ENCODE results near the gene MAB21L2. TPM values are rescaled to one million over a fixed set of nuclear protein-coding genes. Genes with fewer than 3 reads are reported as not detected.

MAB21L2 gene
- total and polyA plus RNA-seq, 2 of the 8 experiments (the other 6 are each of a cell fraction or from before 2014, with no cell fraction given), result 0.03 TPM; not detected in 1

DNA sequence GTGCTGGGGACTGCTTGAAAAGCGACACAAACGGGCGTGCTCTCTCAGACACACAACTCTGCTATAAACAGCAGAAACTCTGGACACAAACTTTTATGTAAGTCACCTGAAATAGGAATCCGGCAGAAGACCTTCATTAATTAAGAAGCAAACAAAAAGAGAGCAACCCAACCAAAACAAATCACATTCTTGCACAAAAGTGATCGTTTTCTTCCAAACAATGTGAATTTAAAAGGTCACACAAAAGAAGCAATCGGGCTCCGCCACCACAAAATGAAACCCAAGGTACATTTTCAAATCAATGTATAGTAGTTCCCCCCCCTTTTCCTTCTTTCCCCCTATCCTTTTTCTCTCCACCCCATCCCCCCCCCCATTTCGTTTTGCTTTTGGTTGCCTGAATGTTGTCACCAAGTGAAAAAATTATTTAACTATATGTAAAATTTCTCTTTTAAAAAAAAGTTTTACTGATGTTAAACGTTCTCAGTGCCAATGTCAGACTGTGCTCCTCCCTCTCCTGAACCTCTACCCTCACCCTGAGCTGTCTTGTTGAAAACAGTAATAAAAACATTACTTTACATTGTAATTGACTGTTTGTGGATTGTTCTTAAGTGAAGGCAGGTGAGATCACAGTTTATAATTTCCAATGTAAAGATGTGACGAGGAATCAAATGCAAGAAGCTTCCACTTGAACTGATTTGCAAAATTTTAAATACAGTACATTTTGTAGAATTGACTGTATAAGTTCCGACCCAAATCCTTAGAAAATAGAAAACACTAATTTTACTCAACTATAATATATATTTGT is 2.4 kb downstream of the MAB21L2 start:
- Histone ChIP-seq H3K23me2 (ENCODE audit: low read depth, low read length) (peaks cover 27% of the 10 kb centered on the region), H3K4ac (replicated peaks; ENCODE audit: insufficient read length, low read depth, low read length) (no peak overlapping the region), H3K9me3 (ENCODE audit: insufficient read depth in 2 of 2, low read depth in 1 of 2, low read length in 1 of 2) (no peaks in the 10 kb centered on the region), H3K4me3 (ENCODE audit: extremely low read depth in 1 of 4, insufficient read depth in 2 of 4, low read depth in 3 of 4, low read length in 4 of 4) (peak overlapping the region; percentile 40 to 68 (median 62)), H4K8ac (ENCODE audit: extremely low read depth, insufficient read depth, low read length) (no peak overlapping the region), H4K5ac (ENCODE audit: insufficient read length, low read depth, low read length) (no peak overlapping the region), H4K91ac (replicated peaks; ENCODE audit: insufficient read length, low read length) (no peak overlapping the region), H2BK120ac (replicated peaks; ENCODE audit: low read depth, low read length) (no peak overlapping the region), H2AK5ac (ENCODE audit: low read depth, low read length) (no peak overlapping the region), H3K27me3 (replicated peaks in 1 of 4; ENCODE audit: control insufficient read depth in 3 of 4, extremely low read depth in 1 of 4, insufficient read depth in 3 of 4, low read length in 3 of 4) (peaks cover 2 to 50% (median 33%) of the 10 kb centered on the region in 4 experiments; a peak in 6 of 7 replicates), H3K23ac (ENCODE audit: insufficient read length) (no peak overlapping the region), H3K4me1 (replicated peaks in 1 of 4; ENCODE audit: control insufficient read depth in 3 of 4, insufficient read depth in 4 of 4, low read length in 3 of 4) (peaks cover 0 to 14% (median 6%) of the 10 kb centered on the region in 4 experiments; a peak in 4 of 7 replicates), H3K18ac (ENCODE audit: extremely low read depth, low read length) (no peak overlapping the region), H2BK12ac (ENCODE audit: low read depth, low read length) (no peak overlapping the region), H2AFZ (ENCODE audit: low read length) (no peak overlapping the region), H2BK15ac (ENCODE audit: low read length) (no peak overlapping the region), H3K79me2 (ENCODE audit: control insufficient read depth in 1 of 2, insufficient read depth in 2 of 2, low read length in 2 of 2) (no peaks in the 10 kb centered on the region), H2BK5ac (ENCODE audit: low read depth, low read length) (no peak overlapping the region), H2BK20ac (ENCODE audit: low read length) (no peak overlapping the region), H3K9ac (replicated peaks in 1 of 4; ENCODE audit: extremely low read depth in 1 of 4, low read depth in 3 of 4, low read length in 3 of 4) (no peak overlapping the region), H3K27ac (ENCODE audit: low read depth, low read length) (no peak overlapping the region), H3K56ac (replicated peaks; ENCODE audit: insufficient read length, low read depth, low read length) (no peak overlapping the region), H3K14ac (ENCODE audit: insufficient read length) (no peak overlapping the region), H3K4me2 (ENCODE audit: insufficient read depth in 1 of 2, low read depth in 2 of 2, low read length in 2 of 2) (peak overlapping the region; percentile 93 to 99), H4K20me1 (replicated peaks in 1 of 2; ENCODE audit: control insufficient read depth in 1 of 2, insufficient read depth in 2 of 2, low read length in 2 of 2) (peaks cover 11 to 15% of the 10 kb centered on the region in 2 experiments), H3K36me3 (ENCODE audit: control insufficient read depth in 2 of 4, insufficient read depth in 4 of 4, low read length in 3 of 4) (no peaks in the 10 kb centered on the region; a peak in 2 of 8 replicates), H3K79me1 (ENCODE audit: low read depth, low read length) (no peaks in the 10 kb centered on the region)
- ChIA-PET CTCF (ENCODE audit: partially characterized antibody) (interaction anchor here (1.0 to 2.1 kb wide), 2 partner anchors 8 to 10 kb away, joined by 3 to 4 read pairs; no protein-coding TSS in a partner anchor), POLR2A (ENCODE audit: partially characterized antibody) (no interaction called here)
- FAIRE-seq (no peak), DNase-seq (ENCODE audit: low read depth in 1 of 2, low spot score in 2 of 2) (no peak)
- 20% methylated on average over 11 of the region's 11 CpGs; no CpG with 5 or more reads in 1 of the 2 experiments for WGBS, 2 experiments (ENCODE audit: extremely low coverage in 1 of 2, insufficient coverage in 1 of 2, insufficient read length in 1 of 2, insufficient replicate concordance in 2 of 2, low coverage in 1 of 2, low lambda C conversion rate in 2 of 2, missing lambda C conversion rate in 1 of 2)
- TF ChIP-seq, protein P1, sequence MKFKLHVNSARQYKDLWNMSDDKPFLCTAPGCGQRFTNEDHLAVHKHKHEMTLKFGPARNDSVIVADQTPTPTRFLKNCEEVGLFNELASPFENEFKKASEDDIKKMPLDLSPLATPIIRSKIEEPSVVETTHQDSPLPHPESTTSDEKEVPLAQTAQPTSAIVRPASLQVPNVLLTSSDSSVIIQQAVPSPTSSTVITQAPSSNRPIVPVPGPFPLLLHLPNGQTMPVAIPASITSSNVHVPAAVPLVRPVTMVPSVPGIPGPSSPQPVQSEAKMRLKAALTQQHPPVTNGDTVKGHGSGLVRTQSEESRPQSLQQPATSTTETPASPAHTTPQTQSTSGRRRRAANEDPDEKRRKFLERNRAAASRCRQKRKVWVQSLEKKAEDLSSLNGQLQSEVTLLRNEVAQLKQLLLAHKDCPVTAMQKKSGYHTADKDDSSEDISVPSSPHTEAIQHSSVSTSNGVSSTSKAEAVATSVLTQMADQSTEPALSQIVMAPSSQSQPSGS (IDR thresholded peaks at IDR 0.05; ENCODE audit: low read length), result 0 out of 2 replicates have a peak, but pooled peaks have one; percentile 17
- no peak for TF ChIP-seq YY1 (IDR thresholded peaks at IDR 0.05; ENCODE audit: low read depth, low read length)
- TF ChIP-seq SP1 (IDR thresholded peaks at IDR 0.05; ENCODE audit: low read depth, low read length), result 0 out of 2 replicates have a peak, but pooled peaks have one; percentile 37
- TF ChIP-seq RNF2 (IDR thresholded peaks at IDR 0.05; ENCODE audit: borderline replicate concordance, low read depth, low read length, missing control alignments, poor library complexity, severe bottlenecking), result no peak
